Measurements from ENCODE around the gene SLC52A3.

SLC52A3 gene

GRCh38 chr20:764255-764654 is 4.0 kb downstream of the SLC52A3 start:
- no peak for DNase-seq

- DNase-seq = no peak
These were observed 6.6 kb downstream of the SLC52A3 start for GRCh38 chr20:761418-762381.

- no peak for DNase-seq
These were observed 7.4 kb downstream of the SLC52A3 start for GRCh38 chr20:760751-761417.

GRCh38 chr20:757506-757905 is 10.8 kb downstream of the SLC52A3 start:
- no peak for DNase-seq

- DNase-seq = no peak
These were observed 12.4 kb downstream of the SLC52A3 start for GRCh38 chr20:755941-756340.

GRCh38 chr20:754904-755303 is 13.4 kb downstream of the SLC52A3 start:
- DNase-seq = no peak

- no peak for DNase-seq
These were observed 14.2 kb downstream of the SLC52A3 start for GRCh38 chr20:753897-754635.

- DNase-seq = no peak
These were observed 15.2 kb downstream of the SLC52A3 start for GRCh38 chr20:753136-753535.

GRCh38 chr20:752291-752690 is 16.0 kb downstream of the SLC52A3 start:
- DNase-seq = peak; percentile 43

- DNase-seq = no peak
These were observed 16.5 kb downstream of the SLC52A3 start for GRCh38 chr20:751761-752160.

- DNase-seq = no peak
These were observed 17.5 kb downstream of the SLC52A3 start for GRCh38 chr20:750801-751200.

GRCh38 chr20:745683-746301 is 22.5 kb downstream of the SLC52A3 start:
- DNase-seq = no peak

- no peak for DNase-seq
These were observed 26.1 kb downstream of the SLC52A3 start for GRCh38 chr20:742156-742555.

GRCh38 chr20:741620-742019 is 26.7 kb downstream of the SLC52A3 start:
- DNase-seq = no peak

- DNase-seq = no peak
These were observed 28.1 kb downstream of the SLC52A3 start for GRCh38 chr20:740162-740561.

- DNase-seq = no peak
These were observed 28.6 kb downstream of the SLC52A3 start for GRCh38 chr20:739736-740135.

GRCh38 chr20:733861-734260 is 34.4 kb downstream of the SLC52A3 start:
- DNase-seq = no peak

- DNase-seq = no peak
These were observed 35.6 kb downstream of the SLC52A3 start for GRCh38 chr20:732727-733126.

- DNase-seq = no peak
These were observed 36.3 kb downstream of the SLC52A3 start for GRCh38 chr20:731891-732560.

GRCh38 chr20:730005-730404 is 38.3 kb downstream of the SLC52A3 start:
- no peak for DNase-seq

- peak; percentile 55 for DNase-seq
These were observed 39.9 kb downstream of the SLC52A3 start for GRCh38 chr20:728256-728944.

- DNase-seq = no peak
These were observed 42.1 kb downstream of the SLC52A3 start for GRCh38 chr20:726160-726559.
